GM12878 (cell line): Measurements from ENCODE around the gene HCFC1R1. TPM values are rescaled to one million over a fixed set of nuclear protein-coding genes. Genes with fewer than 3 reads are reported as not detected.
A peak's percentile ranks its signal among the peaks of the same experiment; 100 is the strongest.

Experiments used
- ATAC-seq: fragments of 200-7000 bp; cut with Tn5 transposase; 3 replicates; pipeline ENCODE4 v1.9.1; 2020; ENCODE audit warnings: mild to moderate bottlenecking, moderate library complexity
- BruUV-seq: library from RNA; stranded (reverse); fragments of 400-500 nt; replicated peaks from 2 replicates; lab custom pipeline; 2021; lab: Mats Ljungman, UMichigan
- CTCF ChIA-PET: fragments of 300-600 bp; sonication (Branson Sonifier 250); formaldehyde crosslinking; extraction: SDS; loops from one replicate; lab custom pipeline; 2021; ENCODE audit warnings: inconsistent platforms; lab: Yijun Ruan, JAX
- POLR2A ChIA-PET: fragments of 350-600 bp; formaldehyde crosslinking; extraction: SDS; loops from one replicate; lab custom pipeline; 2021; ENCODE audit warnings: inconsistent platforms; lab: Charles Lee
- RAD21 ChIA-PET: fragments of 300-600 bp; sonication (Branson Sonifier 250); formaldehyde crosslinking; loops from one replicate; lab custom pipeline; 2023; ENCODE audit warnings: antibody characterized with exemption; ENCODE audit not compliant: unreplicated experiment; lab: Charles Lee
- SMC1A ChIA-PET: fragments of 300-600 bp; sonication (Branson Sonifier 250); formaldehyde crosslinking; loops from one replicate; lab custom pipeline; 2023; ENCODE audit not compliant: unreplicated experiment, uncharacterized antibody; lab: Charles Lee
- DNase-seq: peaks from one replicate; pipeline ENCODE4 v3.0.0-alpha.2; 2011; ENCODE audit warnings: low read depth, low spot score
- FAIRE-seq: peaks from 3 replicates; lab custom pipeline; 2011; peaks lifted over from hg19 to GRCh38; lab: Jason Lieb, UNC
- H2AFZ ChIP-seq: 2 replicates; pipeline ENCODE4 v1.6.0; 2011; ENCODE audit warnings: low read depth, low read length, control low read depth; ENCODE audit not compliant: control insufficient read depth
- H3K27ac ChIP-seq: 2 replicates; pipeline ENCODE4 v1.5.1; 2011; ENCODE audit warnings: control low read depth; ENCODE audit not compliant: control insufficient read depth, insufficient read depth
- H3K27me3 ChIP-seq, 2 experiments: replicated peaks in 1 of 2; 2 replicates each; pipeline versions ENCODE4 v1.6.0 to v1.6.1; 2011; ENCODE audit warnings: low read length in 1 of 2; ENCODE audit not compliant: control insufficient read depth in 2 of 2, insufficient read depth in 2 of 2
- H3K36me3 ChIP-seq, 2 experiments: 2 replicates each; pipeline ENCODE4 v1.5.1; 2011; ENCODE audit warnings: low read length in 1 of 2; ENCODE audit not compliant: control insufficient read depth in 2 of 2, insufficient read depth in 2 of 2
- H3K4me1 ChIP-seq: 2 replicates; pipeline ENCODE4 v1.6.1; 2011; ENCODE audit warnings: mild to moderate bottlenecking, low read length, moderate library complexity, mixed read lengths; ENCODE audit not compliant: control insufficient read depth, insufficient read depth
- H3K4me2 ChIP-seq: 2 replicates; pipeline ENCODE4 v1.6.0; 2011; ENCODE audit warnings: control low read depth; ENCODE audit not compliant: control insufficient read depth, insufficient read depth
- H3K4me3 ChIP-seq: fragments of 200-600 bp; sonication (generic); 2 replicates; pipeline ENCODE4 v1.5.1; 2016
- H3K79me2 ChIP-seq: 2 replicates; pipeline ENCODE4 v1.6.0; 2011; ENCODE audit warnings: low read length; ENCODE audit not compliant: control insufficient read depth, insufficient read depth
- H3K9ac ChIP-seq: 2 replicates; pipeline ENCODE4 v1.8.0; 2011; ENCODE audit warnings: low read length, control low read depth, mixed read lengths; ENCODE audit not compliant: control insufficient read depth, insufficient read depth
- H3K9me3 ChIP-seq: replicated peaks from 3 replicates; pipeline ENCODE4 v1.5.1; 2011; ENCODE audit warnings: mild to moderate bottlenecking, low read length; ENCODE audit not compliant: control insufficient read depth, insufficient read depth
- H4K20me1 ChIP-seq: 2 replicates; pipeline ENCODE4 v1.6.0; 2011; ENCODE audit not compliant: control insufficient read depth, insufficient read depth
- POLR2AphosphoS2 ChIP-seq: IDR thresholded peaks from 2 replicates; pipeline ENCODE4 v1.6.1; 2011; ENCODE audit warnings: low read depth, mild to moderate bottlenecking, low read length, improper control_type of control experiment, moderate library complexity
- YBX1 ChIP-seq: fragments of 450-650 bp; IDR thresholded peaks from 2 replicates; pipeline ENCODE4 v1.6.1; 2016; ENCODE audit warnings: antibody characterized with exemption
- YY1 ChIP-seq: IDR thresholded peaks from 2 replicates; pipeline ENCODE4 v1.6.1; 2011; ENCODE audit warnings: low read depth, mild to moderate bottlenecking, low read length
- ZBTB40 ChIP-seq: fragments of 450-650 bp; IDR thresholded peaks from 2 replicates; pipeline ENCODE4 v1.6.1; 2016; ENCODE audit warnings: mild to moderate bottlenecking, moderate library complexity, borderline replicate concordance
- WGBS: methylation state at CpG from one replicate; pipeline ENCODE4 v1.1.6; 2016; ENCODE audit warnings: low lambda C conversion rate; ENCODE audit not compliant: insufficient replicate concordance, insufficient coverage; ENCODE audit errors: missing lambda C conversion rate; 5-methylcytosine and 5-hydroxymethylcytosine counted together
- in situ Hi-C: fragments of 300-500 bp; cut with MboI; formaldehyde crosslinking; loops from 9 replicates; pipeline ENCODE4 v1.14.3; 2018; ENCODE audit warnings: mixed read lengths
- intact Hi-C: fragments of 100-400 bp; cut with micrococcal nuclease; formaldehyde crosslinking; loops from one replicate; pipeline ENCODE4 v1.14.2; 2022; ENCODE audit not compliant: unreplicated experiment
- polyA plus RNA-seq, 11 experiments: library from polyadenylated mRNA; depleted of rRNA in 4 of 11; unstranded in 6 of 11; stranded (reverse) in 5 of 11; fragments of >200 nt; fragmentation: Nextera tagmentation in 4 of 11; fragmentation: Illumina TruSeq in 1 of 11; extraction: Ambion mirVana in 4 of 11; extraction: Trizol in 1 of 11; gene quantifications; 1 replicate in 1 of 11; 2 replicates in 10 of 11; pipeline versions ENCODE4 v1.2.1 to v1.2.3, GENCODE V29; 2011 to 2016; ENCODE audit warnings: inconsistent platforms in 2 of 11, missing spikeins in 2 of 11, low read depth in 1 of 11
- total RNA-seq, 4 experiments: library from RNA; depleted of rRNA in 3 of 4; stranded (reverse); fragments of >200 nt in 3 of 4; fragmentation: Illumina TruSeq in 1 of 4; extraction: Trizol in 1 of 4; gene quantifications; 2 replicates each; pipeline versions ENCODE4 v1.2.1 to v1.2.3, GENCODE V29; 2013 to 2021

HCFC1R1 gene
- total and polyA plus RNA-seq, 10 of the 15 experiments (the other 5 are each of a cell fraction or from before 2014, with no cell fraction given): 2.8 to 42.5 (median 20.4) TPM

DNA sequence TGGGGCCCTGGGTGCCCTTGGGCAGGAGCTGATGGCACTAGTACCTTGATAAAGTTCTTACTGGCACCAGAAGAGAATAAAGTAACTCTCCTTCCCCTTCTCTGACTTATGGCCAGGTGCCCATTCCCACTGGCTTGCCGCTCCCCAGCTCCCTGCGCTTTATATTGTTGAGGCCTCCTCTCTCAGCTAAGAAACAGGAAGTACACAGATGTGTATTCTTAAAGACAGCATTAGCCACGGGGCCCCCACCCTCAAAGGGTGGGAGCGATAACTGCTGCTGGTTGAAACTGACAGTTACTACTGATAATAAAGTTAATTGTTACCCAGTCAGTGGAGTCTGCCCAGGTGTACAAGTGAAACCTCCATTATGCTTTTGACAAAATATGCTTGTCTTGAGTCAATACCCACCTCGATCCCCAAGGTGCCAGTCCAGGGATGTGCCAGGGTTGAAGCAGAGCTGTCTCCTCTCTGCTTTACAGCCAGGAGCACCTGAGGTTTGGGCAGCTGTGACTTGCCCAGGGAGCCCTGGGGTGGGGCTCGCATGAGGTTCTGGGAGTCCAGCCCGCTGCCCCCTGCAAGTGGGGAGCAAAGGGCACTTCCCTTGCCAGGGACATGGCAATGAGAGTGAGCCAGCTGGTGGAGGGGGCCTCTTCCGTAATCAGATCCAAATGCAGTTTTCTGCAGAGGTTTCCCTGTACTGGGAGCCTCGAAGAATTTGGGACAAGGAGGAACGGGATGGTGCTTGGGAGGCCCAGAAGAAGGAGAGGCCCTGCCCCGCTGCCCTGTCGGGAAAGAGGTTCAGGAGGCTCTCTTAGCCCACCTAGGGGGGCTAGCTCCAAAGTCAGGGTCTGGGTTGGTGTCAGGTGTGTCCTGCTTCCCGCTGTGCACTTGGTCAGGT lies 16.4 kb downstream of the HCFC1R1 start:
- Histone ChIP-seq H3K9me3 (no peaks in the 10 kb centered on the region), H3K27me3 (peaks cover 0 to 17% of the 10 kb centered on the region in 2 experiments), H3K79me2 (no peaks in the 10 kb centered on the region), H3K4me3 (no peak overlapping the region), H3K4me1 (peaks cover 17% of the 10 kb centered on the region), H3K27ac (no peak overlapping the region), H2AFZ (no peak overlapping the region; the same call in 1 of the 2 replicates), H3K9ac (no peak overlapping the region), H4K20me1 (no peaks in the 10 kb centered on the region), H3K36me3 (no peaks in the 10 kb centered on the region), H3K4me2 (peak overlapping the region; percentile 26; the same call in 1 of the 2 replicates)
- BruUV-seq: no TSS peak
- intact Hi-C loops (no loop called here), in situ Hi-C loops (no loop called here)
- FAIRE-seq (peak; percentile 41), ATAC-seq (no peak), DNase-seq (no peak)
- no peak for TF ChIP-seq YBX1
- TF ChIP-seq POLR2AphosphoS2: no peak
- peak; percentile 67; the same call in 1 of the 2 replicates for TF ChIP-seq ZBTB40
- no peak for TF ChIP-seq YY1
- ChIA-PET RAD21 (interaction anchor here (1.5 to 2.1 kb wide), 2 partner anchors 15 to 21 kb away, joined by 7 to 8 read pairs; no protein-coding TSS in a partner anchor), POLR2A (interaction anchor here (0.6 to 2.1 kb wide), 4 partner anchors 12 to 25 kb away, joined by 3 to 5 read pairs (median 4); partner anchors contain the start of gene TNFRSF12A), CTCF (interaction anchor here (0.9 to 11.3 kb wide), 2 partner anchors 19 to 52 kb away, joined by 3 to 421 read pairs; partner anchors contain the start of genes CLDN6, HCFC1R1, THOC6 and TNFRSF12A), SMC1A (interaction anchor here (7.2 kb wide), 1 partner anchor 19 kb away, joined by 91 read pairs; the partner anchor contains the start of genes HCFC1R1 and THOC6)
- 28% methylated on average over 13 of the region's 13 CpGs for whole genome bisulfite sequencing
